ENCODE results near the gene GRM2.

GRM2 gene

GRCh38 chr3:51673181-51673801, 33.6 kb upstream of the GRM2 start:
- H3K4me3 ChIP-seq (ENCODE audit: low read length), result no peak overlapping the region
- peaks cover 15% of the 10 kb centered on the region for H3K4me1 ChIP-seq (ENCODE audit: insufficient read depth, low read length)
- H3K9me3 ChIP-seq (ENCODE audit: insufficient read depth, low read depth, low read length), result no peaks in the 10 kb centered on the region
- 82% methylated on average over 4 of the region's 4 CpGs for WGBS
- H3K9ac ChIP-seq (ENCODE audit: low read depth, low read length), result no peak overlapping the region
- no peaks in the 10 kb centered on the region for H3K36me3 ChIP-seq (ENCODE audit: insufficient read depth, low read length)
- H3K27me3 ChIP-seq (ENCODE audit: insufficient read depth, low read length), result peaks cover 15% of the 10 kb centered on the region; the same call in 1 of the 2 replicates
- no peak overlapping the region for H3K27ac ChIP-seq (ENCODE audit: low read depth, low read length)

DNA sequence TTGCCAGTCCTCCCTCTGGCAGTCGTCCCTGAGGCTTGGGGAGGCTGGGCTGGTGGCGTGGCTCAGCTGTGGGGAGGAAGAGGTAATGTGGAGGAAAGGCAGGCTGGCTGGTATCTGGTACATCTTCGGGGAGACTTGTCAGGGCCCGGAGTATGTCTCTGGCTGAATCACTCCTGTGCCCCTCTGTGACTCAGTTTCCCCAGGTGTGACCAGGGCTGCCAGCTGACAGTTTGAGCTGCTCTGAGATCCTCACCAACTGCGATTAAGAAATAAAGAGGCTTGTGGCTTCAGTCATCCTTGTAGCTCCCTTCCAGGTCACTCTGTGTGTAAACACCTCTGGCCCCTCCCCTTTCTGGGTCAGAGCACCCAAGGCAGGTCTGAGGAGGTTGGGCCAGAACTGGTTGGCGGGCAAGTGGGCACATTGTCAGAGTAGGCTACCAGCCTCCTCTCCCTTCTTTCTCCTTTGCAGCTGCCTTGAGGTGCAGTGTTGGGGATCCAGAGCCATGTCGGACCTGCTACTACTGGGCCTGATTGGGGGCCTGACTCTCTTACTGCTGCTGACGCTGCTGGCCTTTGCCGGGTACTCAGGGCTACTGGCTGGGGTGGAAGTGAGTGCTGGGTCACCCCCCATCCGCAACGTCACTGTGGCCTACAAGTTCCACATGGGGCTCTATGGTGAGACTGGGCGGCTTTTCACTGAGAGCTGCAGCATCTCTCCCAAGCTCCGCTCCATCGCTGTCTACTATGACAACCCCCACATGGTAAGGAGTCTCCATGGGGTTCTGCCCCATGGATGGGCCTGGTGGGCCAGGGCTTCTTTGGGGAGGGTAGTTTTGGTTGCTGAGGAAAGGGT, 32.8 kb upstream of the GRM2 start:
- H3K9ac ChIP-seq (ENCODE audit: low read depth, low read length), result no peak overlapping the region
- no peak overlapping the region for H3K4me3 ChIP-seq (ENCODE audit: low read length)
- WGBS, result 95% methylated on average over 14 of the region's 14 CpGs
- no peak overlapping the region for H3K27ac ChIP-seq (ENCODE audit: low read depth, low read length)
- H3K27me3 ChIP-seq (ENCODE audit: insufficient read depth, low read length), result peaks cover 15% of the 10 kb centered on the region; the same call in 1 of the 2 replicates
- peaks cover 11% of the 10 kb centered on the region for H3K4me1 ChIP-seq (ENCODE audit: insufficient read depth, low read length)
- H3K9me3 ChIP-seq (ENCODE audit: insufficient read depth, low read depth, low read length), result no peaks in the 10 kb centered on the region
- H3K36me3 ChIP-seq (ENCODE audit: insufficient read depth, low read length), result no peaks in the 10 kb centered on the region

- no peak overlapping the region for H3K27ac ChIP-seq (ENCODE audit: low read depth, low read length)
- H3K9ac ChIP-seq (ENCODE audit: low read depth, low read length), result no peak overlapping the region
- H3K4me3 ChIP-seq (ENCODE audit: low read length), result no peak overlapping the region
- H3K4me1 ChIP-seq (ENCODE audit: insufficient read depth, low read length), result peaks cover 9% of the 10 kb centered on the region
- H3K27me3 ChIP-seq (ENCODE audit: insufficient read depth, low read length), result peaks cover 15% of the 10 kb centered on the region; the same call in 1 of the 2 replicates
- H3K9me3 ChIP-seq (ENCODE audit: insufficient read depth, low read depth, low read length), result no peaks in the 10 kb centered on the region
- 92% methylated on average over 2 of the region's 2 CpGs for WGBS
- no peaks in the 10 kb centered on the region for H3K36me3 ChIP-seq (ENCODE audit: insufficient read depth, low read length)
These were observed 31.7 kb upstream of the GRM2 start for GRCh38 chr3:51675201-51675611.

DNA sequence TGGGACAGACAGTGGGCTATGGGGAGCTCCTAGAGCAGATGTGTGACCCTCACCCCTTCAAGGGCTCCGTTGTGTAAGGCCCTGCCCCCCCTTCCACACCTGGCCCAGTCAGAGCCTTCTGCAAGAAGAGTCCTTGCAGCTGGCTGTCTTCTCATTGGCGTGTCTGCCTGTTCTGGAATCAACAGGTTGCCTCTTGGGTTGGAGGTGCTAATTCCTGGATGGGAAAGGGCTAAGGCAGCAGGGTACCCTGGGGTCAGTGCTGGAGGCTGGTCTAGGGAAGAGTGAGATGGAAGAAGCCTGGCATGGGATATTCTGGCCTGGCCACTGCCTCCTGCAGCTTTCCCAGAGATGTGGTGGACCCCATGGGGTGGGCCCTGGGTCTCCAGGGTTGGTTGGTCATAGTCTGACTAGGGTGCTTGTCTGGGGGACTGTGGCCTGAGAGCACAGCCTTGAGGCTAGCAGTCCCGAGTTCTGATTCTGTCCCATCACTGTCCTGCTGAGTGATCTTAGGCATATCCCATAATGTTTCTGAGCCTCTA, 30.7 kb upstream of the GRM2 start:
- WGBS, result 90% methylated on average over 3 of the region's 3 CpGs
- Histone ChIP-seq H3K9me3 (ENCODE audit: insufficient read depth, low read depth, low read length) (no peaks in the 10 kb centered on the region), H3K4me1 (ENCODE audit: insufficient read depth, low read length) (peaks cover 9% of the 10 kb centered on the region), H3K4me3 (ENCODE audit: low read length) (no peak overlapping the region), H3K36me3 (ENCODE audit: insufficient read depth, low read length) (no peaks in the 10 kb centered on the region), H3K27ac (ENCODE audit: low read depth, low read length) (no peak overlapping the region), H3K9ac (ENCODE audit: low read depth, low read length) (no peak overlapping the region), H3K27me3 (ENCODE audit: insufficient read depth, low read length) (peaks cover 9% of the 10 kb centered on the region; the same call in 1 of the 2 replicates)

- Histone ChIP-seq H3K9ac (ENCODE audit: low read depth, low read length) (no peak overlapping the region), H3K27me3 (ENCODE audit: insufficient read depth, low read length) (peaks cover 4% of the 10 kb centered on the region; the same call in 1 of the 2 replicates), H3K36me3 (ENCODE audit: insufficient read depth, low read length) (no peaks in the 10 kb centered on the region), H3K27ac (ENCODE audit: low read depth, low read length) (no peak overlapping the region), H3K9me3 (ENCODE audit: insufficient read depth, low read depth, low read length) (no peaks in the 10 kb centered on the region), H3K4me3 (ENCODE audit: low read length) (no peak overlapping the region), H3K4me1 (ENCODE audit: insufficient read depth, low read length) (peaks cover 8% of the 10 kb centered on the region)
- 92% methylated on average over 3 of the region's 3 CpGs for WGBS
These were observed 29.5 kb upstream of the GRM2 start for GRCh38 chr3:51677358-51677757.

GRCh38 chr3:51678186-51678585, 28.7 kb upstream of the GRM2 start:
- H3K9ac ChIP-seq (ENCODE audit: low read depth, low read length), result no peak overlapping the region
- no peak overlapping the region for H3K27ac ChIP-seq (ENCODE audit: low read depth, low read length)
- no peaks in the 10 kb centered on the region for H3K36me3 ChIP-seq (ENCODE audit: insufficient read depth, low read length)

DNA sequence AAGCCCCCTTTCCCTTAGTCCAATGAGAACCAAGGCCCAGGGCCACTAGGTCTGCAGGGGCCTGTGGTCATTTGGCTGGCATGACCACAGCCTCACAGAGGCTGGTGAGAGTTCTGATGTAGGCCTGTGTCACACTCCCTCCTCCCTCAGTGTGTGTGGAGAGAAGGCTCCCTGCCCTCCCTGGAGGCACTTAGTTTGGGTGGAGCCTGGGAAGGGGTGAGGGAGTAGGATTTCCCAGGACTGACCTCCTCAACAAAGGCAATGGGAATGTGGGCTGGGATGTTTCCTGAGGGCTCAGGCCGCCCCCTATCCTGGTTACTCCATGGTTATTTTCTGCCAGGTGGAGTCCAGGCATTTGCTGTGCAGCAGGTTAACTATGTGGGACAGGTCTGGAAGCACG, 28.2 kb upstream of the GRM2 start:
- H3K4me3 ChIP-seq (ENCODE audit: low read length), result no peak overlapping the region
- WGBS, result 79% methylated on average over 2 of the region's 2 CpGs

More at GRCh38 chr3:51678186-51678585, 28.7 kb upstream of the GRM2 start:
- Histone ChIP-seq H3K27me3 (ENCODE audit: insufficient read depth, low read length) (no peaks in the 10 kb centered on the region), H3K9me3 (ENCODE audit: insufficient read depth, low read depth, low read length) (no peaks in the 10 kb centered on the region), H3K4me3 (ENCODE audit: low read length) (no peak overlapping the region), H3K4me1 (ENCODE audit: insufficient read depth, low read length) (peaks cover 7% of the 10 kb centered on the region)
- 96% methylated on average over 1 of the region's 1 CpG for WGBS

DNA sequence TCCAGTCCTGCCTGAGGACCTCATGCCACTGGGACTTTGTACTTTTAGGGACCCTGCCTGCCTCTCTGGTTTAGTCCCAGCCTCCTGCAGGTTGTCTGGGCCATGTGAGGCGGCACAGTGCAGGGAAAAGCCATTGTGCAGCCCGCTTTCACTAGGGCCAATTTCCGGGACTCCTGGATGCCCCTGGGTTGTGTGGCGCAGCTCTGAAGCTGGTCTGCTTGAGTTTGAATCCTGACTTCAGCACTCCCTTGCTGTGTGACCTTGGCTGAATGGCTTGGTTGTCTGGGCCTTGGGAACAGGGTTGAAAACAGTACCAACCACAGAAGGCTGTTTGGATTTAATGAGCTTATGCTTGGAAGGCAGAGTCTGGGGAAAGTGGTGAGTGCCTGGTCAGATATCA, 27.6 kb upstream of the GRM2 start:
- 90% methylated on average over 4 of the region's 4 CpGs for WGBS
- no peak overlapping the region for H3K4me3 ChIP-seq (ENCODE audit: low read length)
- peaks cover 4% of the 10 kb centered on the region for H3K4me1 ChIP-seq (ENCODE audit: insufficient read depth, low read length)
- H3K9ac ChIP-seq (ENCODE audit: low read depth, low read length), result no peak overlapping the region
- H3K36me3 ChIP-seq (ENCODE audit: insufficient read depth, low read length), result no peaks in the 10 kb centered on the region
- H3K27me3 ChIP-seq (ENCODE audit: insufficient read depth, low read length), result no peaks in the 10 kb centered on the region
- no peak overlapping the region for H3K27ac ChIP-seq (ENCODE audit: low read depth, low read length)
- H3K9me3 ChIP-seq (ENCODE audit: insufficient read depth, low read depth, low read length), result no peaks in the 10 kb centered on the region

More for the DNA sequence above, 28.2 kb upstream of the GRM2 start:
- Histone ChIP-seq H3K27me3 (ENCODE audit: insufficient read depth, low read length) (no peaks in the 10 kb centered on the region), H3K9me3 (ENCODE audit: insufficient read depth, low read depth, low read length) (no peaks in the 10 kb centered on the region), H3K36me3 (ENCODE audit: insufficient read depth, low read length) (no peaks in the 10 kb centered on the region), H3K27ac (ENCODE audit: low read depth, low read length) (no peak overlapping the region), H3K4me1 (ENCODE audit: insufficient read depth, low read length) (peaks cover 4% of the 10 kb centered on the region), H3K9ac (ENCODE audit: low read depth, low read length) (no peak overlapping the region)

DNA sequence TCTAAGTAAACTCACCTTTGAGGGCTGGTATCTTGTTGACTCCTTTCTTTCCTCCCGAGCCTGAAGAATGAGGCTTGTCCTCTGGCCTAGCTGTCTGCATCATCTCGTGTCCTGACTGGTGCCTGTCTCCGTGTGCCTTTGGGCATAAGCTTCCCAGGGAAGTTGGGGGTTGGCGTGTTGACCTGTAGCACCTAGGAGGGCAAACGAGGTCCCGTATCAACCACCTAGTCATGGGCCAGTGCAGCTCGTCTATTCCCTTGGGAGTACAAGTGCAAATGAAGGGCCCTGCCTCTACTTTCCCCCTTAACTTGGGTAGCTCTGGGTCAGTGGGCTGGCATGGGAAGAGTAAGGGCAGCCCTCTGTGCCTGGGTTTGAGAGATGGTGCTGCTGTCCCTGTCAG, 27.1 kb upstream of the GRM2 start:
- no peak overlapping the region for H3K4me3 ChIP-seq (ENCODE audit: low read length)
- no peaks in the 10 kb centered on the region for H3K27me3 ChIP-seq (ENCODE audit: insufficient read depth, low read length)
- no peak overlapping the region for H3K9ac ChIP-seq (ENCODE audit: low read depth, low read length)
- no peaks in the 10 kb centered on the region for H3K36me3 ChIP-seq (ENCODE audit: insufficient read depth, low read length)
- H3K4me1 ChIP-seq (ENCODE audit: insufficient read depth, low read length), result peaks cover 4% of the 10 kb centered on the region
- H3K27ac ChIP-seq (ENCODE audit: low read depth, low read length), result no peak overlapping the region
- H3K9me3 ChIP-seq (ENCODE audit: insufficient read depth, low read depth, low read length), result no peaks in the 10 kb centered on the region
- WGBS, result 90% methylated on average over 7 of the region's 7 CpGs

- H3K4me1 ChIP-seq (ENCODE audit: insufficient read depth, low read length), result peaks cover 4% of the 10 kb centered on the region
- no peaks in the 10 kb centered on the region for H3K9me3 ChIP-seq (ENCODE audit: insufficient read depth, low read depth, low read length)
- 91% methylated on average over 6 of the region's 6 CpGs for WGBS
- H3K36me3 ChIP-seq (ENCODE audit: insufficient read depth, low read length), result no peaks in the 10 kb centered on the region
- H3K27me3 ChIP-seq (ENCODE audit: insufficient read depth, low read length), result no peaks in the 10 kb centered on the region
- no peak overlapping the region for H3K4me3 ChIP-seq (ENCODE audit: low read length)
- H3K27ac ChIP-seq (ENCODE audit: low read depth, low read length), result no peak overlapping the region
- no peak overlapping the region for H3K9ac ChIP-seq (ENCODE audit: low read depth, low read length)
These were observed 26.7 kb upstream of the GRM2 start for GRCh38 chr3:51680196-51680595.

DNA sequence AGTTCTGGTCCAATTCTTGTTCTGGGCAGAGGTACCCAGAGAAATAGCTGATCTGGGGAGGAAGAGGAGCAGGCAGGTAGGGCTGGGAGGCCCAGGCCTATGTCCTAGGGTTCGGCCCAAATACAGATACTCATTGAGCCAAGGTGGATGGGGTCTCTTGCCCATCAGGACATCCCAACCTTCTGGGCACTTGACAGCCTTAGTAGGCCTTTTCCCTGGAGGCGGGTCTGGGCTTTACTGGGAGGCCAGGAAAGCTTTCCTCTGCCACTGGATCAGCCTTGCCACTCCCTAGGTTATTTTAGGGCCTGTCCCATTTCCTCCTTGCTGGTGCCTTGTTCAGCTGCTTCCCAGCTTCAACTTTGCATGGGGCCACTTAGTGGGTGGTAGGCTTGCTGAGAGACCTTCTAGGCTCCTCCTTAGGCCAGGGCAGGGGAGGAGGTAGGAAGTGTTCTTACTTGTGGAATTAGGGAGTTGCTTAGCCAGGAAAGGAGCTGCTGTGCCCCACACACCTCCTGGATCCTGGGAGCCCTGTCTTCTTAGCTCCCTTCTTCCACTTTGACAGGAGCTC, 26.1 kb upstream of the GRM2 start:
- H3K4me1 ChIP-seq (ENCODE audit: insufficient read depth, low read length), result peaks cover 4% of the 10 kb centered on the region
- H3K4me3 ChIP-seq (ENCODE audit: low read length), result no peak overlapping the region
- no peak overlapping the region for H3K27ac ChIP-seq (ENCODE audit: low read depth, low read length)
- H3K9ac ChIP-seq (ENCODE audit: low read depth, low read length), result no peak overlapping the region
- WGBS, result 86% methylated on average over 2 of the region's 2 CpGs
- H3K9me3 ChIP-seq (ENCODE audit: insufficient read depth, low read depth, low read length), result no peaks in the 10 kb centered on the region
- H3K27me3 ChIP-seq (ENCODE audit: insufficient read depth, low read length), result no peaks in the 10 kb centered on the region
- no peaks in the 10 kb centered on the region for H3K36me3 ChIP-seq (ENCODE audit: insufficient read depth, low read length)

All from HUES64 (cell line).